Left lung (tissue), 10 donors: ENCODE measurements around the gene EIF4E2. TPM values are rescaled to one million over a fixed set of nuclear protein-coding genes. Genes with fewer than 3 reads are reported as not detected.

Experiments
- ATAC-seq: fragments of 200-7000 bp; cut with Tn5 transposase; one replicate; pipeline ENCODE4 v1.9.1; 2020; ENCODE audit warnings: moderate library complexity
- DNase-seq, 4 donors: peaks; one replicate each; pipeline ENCODE4 v3.0.0-alpha.2; 2013 to 2020
- H3K27ac ChIP-seq, 2 donors: fragments of 200-600 bp; sonication (generic) in 1 of 2; one replicate each; pipeline versions ENCODE4 v1.5.0 to v1.8.0; 2020 to 2021
- H3K27me3 ChIP-seq, 2 donors: fragments of 200-600 bp; sonication (generic) in 1 of 2; one replicate each; pipeline versions ENCODE4 v1.5.0 to v1.8.0; 2020 to 2021
- H3K36me3 ChIP-seq, 2 donors: fragments of 200-600 bp; sonication (generic) in 1 of 2; one replicate each; pipeline versions ENCODE4 v1.5.0 to v1.8.0; 2020 to 2021
- H3K4me1 ChIP-seq, 2 donors: fragments of 200-600 bp; one replicate each; pipeline ENCODE4 v1.8.0; 2021
- H3K4me3 ChIP-seq, 2 donors: fragments of 200-600 bp; sonication (generic) in 1 of 2; one replicate each; pipeline versions ENCODE4 v1.5.0 to v1.8.0; 2020 to 2021; ENCODE audit warnings: mild to moderate bottlenecking in 1 of 2
- H3K9me3 ChIP-seq, 2 donors: fragments of 200-600 bp; sonication (generic) in 1 of 2; one replicate each; pipeline versions ENCODE4 v1.5.0 to v1.8.0; 2020 to 2021
- intact Hi-C, 2 donors: fragments of 100-400 bp; cut with DNase I; formaldehyde crosslinking; loops; one replicate each; pipeline versions ENCODE4 v1.11.2 to v1.14.2; 2022
- polyA plus RNA-seq, 6 donors: library from polyadenylated mRNA; unstranded; fragments of 120-200 nt; gene quantifications; one replicate each; pipeline ENCODE4 v1.2.1, GENCODE V29; 2013; ENCODE audit not compliant: insufficient read length in 6 of 6
- total RNA-seq, 2 donors: library from RNA; stranded (reverse); fragmentation: NEBNext Ultra II Directional; extraction: Animal tissue kit (Norgen Biotek cat#: 25700); gene quantifications; one replicate each; pipeline ENCODE4 v1.2.1, GENCODE V29; 2021
- TF ChIP-seq, protein P1 (sequence below), 2 donors: fragments of 200-600 bp; sonication (generic) in 1 of 2; IDR thresholded peaks; one replicate each; pipeline versions ENCODE4 v1.5.0 to v1.8.0; 2021; ENCODE audit warnings: antibody characterized with exemption in 2 of 2
- donor health status: DM: no; HTN: yes; CAD: no.
- donor health status: DM: no; HTN: no; CAD: no.

Gene EIF4E2
- total and polyA plus RNA-seq, 8 donors = 67.4 to 108 (median 96.4) TPM

DNA sequence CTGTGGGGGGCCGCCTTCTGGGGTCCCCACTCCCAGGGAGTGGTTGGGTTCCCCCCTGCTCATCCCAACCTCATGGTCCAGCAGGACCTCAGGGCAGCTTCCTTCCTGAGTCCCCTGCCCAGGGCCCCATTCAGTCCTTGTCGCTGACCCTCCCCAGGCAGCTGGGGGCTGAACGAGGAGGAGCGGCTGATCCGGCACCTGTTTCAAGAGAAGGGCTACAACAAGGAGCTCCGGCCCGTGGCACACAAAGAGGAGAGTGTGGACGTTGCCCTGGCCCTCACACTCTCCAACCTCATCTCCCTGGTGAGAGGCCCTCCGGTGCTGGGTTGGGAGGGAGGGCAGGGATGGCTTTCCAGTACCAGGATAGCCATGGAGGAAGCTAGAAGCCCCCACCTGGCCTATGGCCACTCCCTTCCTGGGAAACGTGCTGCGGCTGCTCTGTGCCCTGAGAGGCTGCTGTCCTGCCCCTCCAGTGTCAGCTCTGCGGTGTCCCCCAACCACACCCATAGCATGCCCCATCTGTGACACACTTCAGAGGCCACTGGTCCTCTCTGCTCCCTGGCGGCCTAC lies 24.0 kb upstream of the EIF4E2 start:
- TF ChIP-seq, protein P1, sequence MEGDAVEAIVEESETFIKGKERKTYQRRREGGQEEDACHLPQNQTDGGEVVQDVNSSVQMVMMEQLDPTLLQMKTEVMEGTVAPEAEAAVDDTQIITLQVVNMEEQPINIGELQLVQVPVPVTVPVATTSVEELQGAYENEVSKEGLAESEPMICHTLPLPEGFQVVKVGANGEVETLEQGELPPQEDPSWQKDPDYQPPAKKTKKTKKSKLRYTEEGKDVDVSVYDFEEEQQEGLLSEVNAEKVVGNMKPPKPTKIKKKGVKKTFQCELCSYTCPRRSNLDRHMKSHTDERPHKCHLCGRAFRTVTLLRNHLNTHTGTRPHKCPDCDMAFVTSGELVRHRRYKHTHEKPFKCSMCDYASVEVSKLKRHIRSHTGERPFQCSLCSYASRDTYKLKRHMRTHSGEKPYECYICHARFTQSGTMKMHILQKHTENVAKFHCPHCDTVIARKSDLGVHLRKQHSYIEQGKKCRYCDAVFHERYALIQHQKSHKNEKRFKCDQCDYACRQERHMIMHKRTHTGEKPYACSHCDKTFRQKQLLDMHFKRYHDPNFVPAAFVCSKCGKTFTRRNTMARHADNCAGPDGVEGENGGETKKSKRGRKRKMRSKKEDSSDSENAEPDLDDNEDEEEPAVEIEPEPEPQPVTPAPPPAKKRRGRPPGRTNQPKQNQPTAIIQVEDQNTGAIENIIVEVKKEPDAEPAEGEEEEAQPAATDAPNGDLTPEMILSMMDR (IDR thresholded peaks at IDR 0.05) = no peak
- DNase-seq (peak in 1 of 4 donors; percentile 61), ATAC-seq (no peak)
- H3K4me1 ChIP-seq = peaks cover 12 to 28% of the 10 kb centered on the region in 2 donors
- H3K36me3 ChIP-seq = no peaks in the 10 kb centered on the region
- intact Hi-C loops = loop anchor here in 1 of 2 donors (10.0 kb wide), 1 partner anchor 622 kb away; no protein-coding TSS in a partner anchor
- H3K27ac ChIP-seq = no peak overlapping the region
- no peaks in the 10 kb centered on the region for H3K9me3 ChIP-seq
- H3K4me3 ChIP-seq = no peak overlapping the region
- H3K27me3 ChIP-seq = peaks cover 45 to 82% of the 10 kb centered on the region in 2 donors

DNA sequence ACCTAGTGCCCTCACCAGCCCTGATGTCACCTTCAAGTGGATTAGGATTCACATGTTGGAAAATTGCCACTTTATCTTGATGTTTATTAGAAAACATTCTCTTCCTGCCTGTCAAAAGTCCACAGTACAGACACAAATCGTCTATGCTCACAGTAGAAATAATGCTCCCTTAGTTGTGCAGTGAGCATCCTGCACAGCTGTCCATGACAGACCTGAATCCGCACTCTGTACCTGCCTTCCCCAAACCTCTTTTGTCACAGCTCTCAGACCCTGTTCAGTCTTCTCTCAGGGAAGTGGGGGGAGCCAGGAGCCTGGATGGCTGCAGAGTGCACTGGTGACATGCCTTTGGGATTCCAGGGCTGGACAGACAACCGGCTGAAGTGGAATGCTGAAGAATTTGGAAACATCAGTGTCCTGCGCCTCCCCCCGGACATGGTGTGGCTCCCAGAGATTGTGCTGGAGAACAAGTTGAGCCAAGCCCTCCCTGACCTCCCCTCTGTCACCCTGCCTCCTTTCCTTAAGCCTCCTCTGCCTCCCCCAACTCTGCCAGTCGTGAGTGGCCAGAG lies 22.5 kb upstream of the EIF4E2 start:
- intact Hi-C loops = loop anchor here in 1 of 2 donors (10.0 kb wide), 1 partner anchor 623 kb away; no protein-coding TSS in a partner anchor
- Histone ChIP-seq H3K36me3 (no peaks in the 10 kb centered on the region), H3K4me1 (peaks cover 4 to 14% of the 10 kb centered on the region in 2 donors), H3K27me3 (peaks cover 31 to 66% of the 10 kb centered on the region in 2 donors), H3K4me3 (no peak overlapping the region), H3K27ac (no peak overlapping the region), H3K9me3 (no peaks in the 10 kb centered on the region)
- DNase-seq (no peak), ATAC-seq (no peak)
- TF ChIP-seq, protein P1 (IDR thresholded peaks at IDR 0.05) = no peak

DNA sequence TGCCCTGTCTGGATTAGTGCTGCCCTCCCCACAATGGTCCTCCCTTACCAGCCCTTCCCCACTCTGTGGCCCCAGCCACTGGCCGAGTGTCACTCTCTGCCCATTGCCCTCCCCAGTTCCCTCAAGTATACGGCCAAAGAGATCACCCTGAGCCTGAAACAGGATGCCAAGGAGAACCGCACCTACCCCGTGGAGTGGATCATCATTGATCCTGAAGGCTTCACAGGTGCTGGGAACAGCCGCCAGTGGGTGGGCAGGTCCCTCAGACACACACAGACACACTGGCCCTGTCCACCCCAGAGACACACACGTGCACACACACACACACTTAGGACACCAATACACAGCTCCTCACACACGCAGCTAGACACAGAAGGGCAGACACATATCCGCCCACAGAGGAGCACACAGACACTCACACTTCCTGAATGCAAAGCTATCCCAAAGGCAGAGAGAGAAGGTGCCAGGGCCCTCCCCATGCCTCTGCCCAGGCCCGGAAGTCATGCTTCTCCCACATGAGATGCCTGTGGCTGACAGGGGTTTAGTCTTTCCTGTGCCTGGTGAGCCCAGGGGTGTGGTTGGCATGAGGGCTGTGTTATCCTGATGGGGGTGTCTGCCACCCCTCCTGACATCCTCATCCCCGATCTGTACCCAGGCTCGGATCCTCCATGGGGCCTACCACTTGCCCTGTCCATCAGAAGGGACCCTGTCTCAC lies 21.6 kb upstream of the EIF4E2 start:
- Histone ChIP-seq H3K4me1 (peaks cover 3 to 6% of the 10 kb centered on the region in 2 donors), H3K4me3 (no peak overlapping the region), H3K27ac (no peak overlapping the region), H3K9me3 (no peaks in the 10 kb centered on the region), H3K36me3 (no peaks in the 10 kb centered on the region), H3K27me3 (peaks cover 22 to 64% of the 10 kb centered on the region in 2 donors)
- intact Hi-C loops = loop anchor here in 1 of 2 donors (10.0 kb wide), 1 partner anchor 624 kb away; no protein-coding TSS in a partner anchor
- ATAC-seq (no peak), DNase-seq (peak in 1 of 4 donors; percentile 50)
- TF ChIP-seq, protein P1 (IDR thresholded peaks at IDR 0.05) = no peak

DNA sequence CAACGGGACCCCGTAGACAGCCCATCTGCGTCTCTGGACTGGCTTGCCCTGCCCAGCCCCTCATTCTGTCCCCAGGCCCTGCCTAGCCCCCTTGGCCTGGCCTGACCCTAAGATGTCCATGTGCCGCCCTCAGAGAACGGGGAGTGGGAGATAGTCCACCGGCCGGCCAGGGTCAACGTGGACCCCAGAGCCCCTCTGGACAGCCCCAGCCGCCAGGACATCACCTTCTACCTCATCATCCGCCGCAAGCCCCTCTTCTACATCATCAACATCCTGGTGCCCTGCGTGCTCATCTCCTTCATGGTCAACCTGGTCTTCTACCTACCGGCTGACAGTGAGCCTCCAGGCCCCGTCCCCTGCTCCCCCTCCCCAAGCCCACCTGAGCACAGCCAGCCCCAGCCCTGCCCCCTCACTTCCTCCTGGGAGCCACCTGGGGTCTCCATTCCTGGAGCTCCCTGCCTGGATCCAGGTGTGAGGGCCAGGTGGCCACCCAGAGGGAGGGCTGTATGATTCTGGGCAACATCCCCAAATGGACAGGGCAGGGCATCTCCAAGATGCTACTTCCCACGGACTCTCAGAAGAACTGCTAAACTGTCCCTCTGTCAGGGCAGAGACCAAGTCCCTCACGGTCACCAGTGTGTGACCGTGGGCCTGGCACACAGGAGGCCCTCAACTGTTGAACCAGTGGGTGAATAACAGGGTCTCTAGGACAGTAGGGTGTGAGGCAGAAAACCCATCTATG lies 20.5 kb upstream of the EIF4E2 start:
- Histone ChIP-seq H3K27ac (no peak overlapping the region), H3K4me3 (no peak overlapping the region), H3K4me1 (no peaks in the 10 kb centered on the region), H3K36me3 (no peaks in the 10 kb centered on the region), H3K27me3 (peaks cover 11 to 64% of the 10 kb centered on the region in 2 donors), H3K9me3 (no peaks in the 10 kb centered on the region)
- ATAC-seq = no peak
- TF ChIP-seq, protein P1 (IDR thresholded peaks at IDR 0.05) = no peak
- intact Hi-C loops = loop anchor here in 1 of 2 donors (10.0 kb wide), 1 partner anchor 625 kb away; no protein-coding TSS in a partner anchor
- DNase-seq = peak in 1 of 4 donors; percentile 61
